Erythroblast (primary cell): Measurements from ENCODE around the gene GPX2.

Source experiments
- GATA1 ChIP-seq: IDR thresholded peaks from 2 replicates; pipeline ENCODE4 v1.6.1; 2011; ENCODE audit warnings: low read depth, mild to moderate bottlenecking, control low read depth, low read length, moderate library complexity
- POLR2A ChIP-seq: IDR thresholded peaks from 2 replicates; pipeline ENCODE4 v1.6.1; 2011; ENCODE audit warnings: mild to moderate bottlenecking, low read length

DNA sequence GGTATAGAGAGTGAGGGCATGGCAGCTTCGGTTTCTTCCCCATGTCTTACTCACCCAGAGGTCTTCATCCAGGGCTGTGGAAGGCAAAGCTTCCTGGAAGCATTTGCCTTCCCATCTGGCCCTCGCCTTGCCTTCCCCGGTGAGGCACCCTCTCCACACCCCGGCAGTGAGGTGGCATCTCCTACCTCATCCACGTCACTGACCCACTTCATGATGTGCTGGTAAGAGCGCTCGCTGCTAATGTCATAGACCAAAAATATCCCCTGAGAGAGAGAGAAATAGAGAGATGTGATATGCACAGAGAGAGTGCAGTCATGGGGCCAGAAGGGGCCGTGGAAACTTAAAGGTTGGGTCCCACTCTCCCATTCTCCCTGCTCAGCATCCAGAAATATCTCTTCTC lies 8.3 kb upstream of the GPX2 start:
- TF ChIP-seq POLR2A (no peak), GATA1 (no peak)
